GM19025 (cell line): ENCODE measurements around the gene POLD2.

Experiments
- ATAC-seq: cut with Tn5 transposase; IDR thresholded peaks from one replicate; pipeline ENCODE4 v1.9.1; 2021; ENCODE audit warnings: mild to moderate bottlenecking, low read depth, moderate library complexity; ENCODE audit not compliant: unreplicated experiment

Gene POLD2

GRCh38 chr7:44114586-44115310 is 8.6 kb downstream of the POLD2 start:
- no peak for ATAC-seq

GRCh38 chr7:44113764-44114354 is 9.5 kb downstream of the POLD2 start:
- ATAC-seq, result no peak

GRCh38 chr7:44112997-44113763 is 10.2 kb downstream of the POLD2 start:
- no peak for ATAC-seq

- no peak for ATAC-seq
Observed at GRCh38 chr7:44112231-44112996, 10.9 kb downstream of the POLD2 start.

- no peak for ATAC-seq
Observed at GRCh38 chr7:44111761-44112160, 11.6 kb downstream of the POLD2 start.

- no peak for ATAC-seq
Observed at GRCh38 chr7:44110719-44111635, 12.4 kb downstream of the POLD2 start.

GRCh38 chr7:44109991-44110390 is 13.4 kb downstream of the POLD2 start:
- ATAC-seq, result no peak

GRCh38 chr7:44108768-44109750 is 14.3 kb downstream of the POLD2 start:
- no peak for ATAC-seq

GRCh38 chr7:44107961-44108767 is 15.2 kb downstream of the POLD2 start:
- no peak for ATAC-seq

GRCh38 chr7:44107116-44107960 is 16.0 kb downstream of the POLD2 start:
- ATAC-seq, result no peak

GRCh38 chr7:44106311-44107065 is 16.9 kb downstream of the POLD2 start:
- ATAC-seq, result no peak

GRCh38 chr7:44105832-44106231 is 17.5 kb downstream of the POLD2 start:
- ATAC-seq, result no peak

GRCh38 chr7:44104860-44105771 is 18.2 kb downstream of the POLD2 start:
- no peak for ATAC-seq

GRCh38 chr7:44103923-44104859 is 19.2 kb downstream of the POLD2 start, which contains the start of gene AEBP1:
Gene AEBP1 (plus strand): TSS chr7:44104345. CDS start chr7:44104666, 321 bp downstream.
- ATAC-seq, result no peak
